RWPE1 (cell line): ENCODE data around the gene IFITM5.

Experiments
- CTCF ChIA-PET: fragments of 350-600 bp; sonication (Branson Sonifier 250); formaldehyde crosslinking; extraction: SDS; loops from one replicate; lab custom pipeline; 2021; lab: Yijun Ruan, JAX
- POLR2A ChIA-PET: fragments of 400-600 bp; formaldehyde crosslinking; extraction: SDS; loops from one replicate; lab custom pipeline; 2020; ENCODE audit warnings: antibody characterized with exemption; ENCODE audit not compliant: low non-redundant PET; lab: Yijun Ruan, JAX
- DNase-seq: peaks from one replicate; pipeline ENCODE4 v3.0.0; 2012; ENCODE audit warnings: low spot score
- H3K27ac ChIP-seq: fragments of 450-650 bp; 2 replicates; pipeline ENCODE4 v1.5.1; 2017
- CTCF ChIP-seq: fragments of 450-650 bp; conservative IDR thresholded peaks from 2 replicates; pipeline ENCODE4 v1.5.1; 2017; ENCODE audit warnings: low read depth, mild to moderate bottlenecking

The IFITM5 gene

GRCh38 chr11:299951-300735 is 817 bp upstream of the IFITM5 start:
- ChIA-PET POLR2A (no interaction called here), CTCF (no interaction called here)

GRCh38 chr11:298406-299065 is 790 bp downstream of the IFITM5 start:
- no peak overlapping the region for H3K27ac ChIP-seq
- no peak for TF ChIP-seq CTCF
- CTCF ChIA-PET, result no interaction called here
- POLR2A ChIA-PET, result no interaction called here
- DNase-seq, result no peak

More at GRCh38 chr11:299951-300735, 817 bp upstream of the IFITM5 start:
- H3K27ac ChIP-seq, result no peak overlapping the region
- TF ChIP-seq CTCF, result no peak
- DNase-seq, result no peak

GRCh38 chr11:297586-298405 is 1.5 kb downstream of the IFITM5 start:
- ChIA-PET POLR2A (interaction anchor here (0.6 kb wide), 1 partner anchor 56 kb away, joined by 3 read pairs; no protein-coding TSS in a partner anchor), CTCF (no interaction called here)
- peak overlapping the region; percentile 9; the same call in 1 of the 2 replicates for H3K27ac ChIP-seq
- no peak for TF ChIP-seq CTCF
- no peak for DNase-seq

GRCh38 chr11:297051-297585 is 2.2 kb downstream of the IFITM5 start:
- no peak for TF ChIP-seq CTCF
- CTCF ChIA-PET, result no interaction called here
- peak overlapping the region; percentile 9; the same call in 1 of the 2 replicates for H3K27ac ChIP-seq
- POLR2A ChIA-PET, result no interaction called here
- DNase-seq, result no peak

- peak overlapping the region; percentile 9; the same call in 1 of the 2 replicates for H3K27ac ChIP-seq
- no peak for DNase-seq
- ChIA-PET CTCF (no interaction called here), POLR2A (no interaction called here)
- no peak for TF ChIP-seq CTCF
Observed at GRCh38 chr11:296171-297050, 2.9 kb downstream of the IFITM5 start.
